Stimulated activated CD8-positive, alpha-beta memory T cell treated with anti-CD3 and anti-CD28 coated beads, Interleukin-2, amount 100 ng/mL, for 48 hours (primary cell): ENCODE measurements around the gene CD8B2.
A peak's percentile ranks its signal among the peaks of the same experiment; 100 is the strongest.
"Not testable (repeated sequence)": the region's sequence is repeated elsewhere in the genome, so short reads cannot be mapped to it uniquely, and the experiment has no call there.

Source experiments
- DNase-seq, 2 donors: peaks; one replicate each; pipeline ENCODE4 v3.0.0-alpha.2; 2020; ENCODE audit warnings: low read depth in 2 of 2

CD8B2 gene

GRCh38 chr2:106551417-106552130 lies 64.4 kb downstream of the CD8B2 start:
- DNase-seq: no peak

- DNase-seq: no peak
Measured at GRCh38 chr2:106552921-106553320, 65.8 kb downstream of the CD8B2 start.

- no peak for DNase-seq
Measured at GRCh38 chr2:106553321-106553720, 66.2 kb downstream of the CD8B2 start.

GRCh38 chr2:106554411-106554810 lies 67.2 kb downstream of the CD8B2 start:
- DNase-seq: no peak

GRCh38 chr2:106555053-106555452 lies 67.9 kb downstream of the CD8B2 start:
- DNase-seq: no peak

GRCh38 chr2:106559786-106560185 lies 72.6 kb downstream of the CD8B2 start:
- not testable (repeated sequence) for DNase-seq

- DNase-seq: no peak
Measured at GRCh38 chr2:106560773-106561172, 73.6 kb downstream of the CD8B2 start.

- no peak for DNase-seq
Measured at GRCh38 chr2:106561356-106561755, 74.2 kb downstream of the CD8B2 start.

- DNase-seq: no peak
Measured at GRCh38 chr2:106561803-106562202, 74.6 kb downstream of the CD8B2 start.

GRCh38 chr2:106562268-106563186 lies 75.4 kb downstream of the CD8B2 start:
- no peak for DNase-seq

GRCh38 chr2:106563195-106563594 lies 76.0 kb downstream of the CD8B2 start:
- no peak for DNase-seq

- DNase-seq: no peak
Measured at GRCh38 chr2:106565599-106565998, 78.4 kb downstream of the CD8B2 start.

GRCh38 chr2:106566050-106566449 lies 78.9 kb downstream of the CD8B2 start:
- DNase-seq: peak in 1 of 2 donors; percentile 33

GRCh38 chr2:106566484-106566883 lies 79.3 kb downstream of the CD8B2 start:
- not testable (repeated sequence) for DNase-seq

GRCh38 chr2:106570316-106570715 lies 83.2 kb downstream of the CD8B2 start:
- no peak for DNase-seq
